ENCODE data around the gene B4GALNT4.

The B4GALNT4 gene

GRCh38 chr11:429391-429790 is 60.1 kb downstream of the B4GALNT4 start:
- no peak for TF ChIP-seq CTCF (IDR thresholded peaks at IDR 0.05; ENCODE audit: low read depth, low read length)
- no peak for DNase-seq (ENCODE audit: low read depth, low spot score)
- H3K4me3 ChIP-seq (ENCODE audit: low read depth, low read length): no peak overlapping the region
- in situ Hi-C loops (cut with HindIII; ENCODE audit: low sequenced_read_pairs): no loop called here

DNA sequence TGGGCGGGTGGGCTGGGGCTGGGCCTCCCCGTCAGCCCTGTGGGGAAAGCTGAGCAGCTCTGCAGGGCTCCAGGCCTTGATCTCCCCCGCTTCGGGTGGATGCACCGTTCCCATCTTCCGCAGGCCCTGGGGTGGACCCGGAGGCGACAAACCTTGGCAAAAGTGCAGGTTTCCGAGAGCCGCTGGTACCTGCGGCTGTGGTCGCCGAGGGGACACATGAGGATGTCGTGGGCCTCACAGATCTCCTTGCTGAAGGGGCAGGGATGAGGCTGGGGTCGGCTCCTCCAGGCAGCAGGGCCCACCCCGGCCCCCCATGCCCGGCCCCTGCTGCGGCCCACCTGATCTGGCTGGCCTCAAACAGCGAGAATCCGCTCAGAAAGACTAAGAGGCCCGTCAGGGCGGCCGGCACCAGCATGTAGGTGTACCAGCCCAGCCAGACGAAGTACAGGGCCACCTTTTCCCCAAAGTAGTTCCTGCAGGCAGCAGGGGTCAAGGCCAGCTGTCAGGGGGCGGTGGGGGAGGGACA is 60.7 kb downstream of the B4GALNT4 start:
- in situ Hi-C loops (cut with HindIII; ENCODE audit: low sequenced_read_pairs): no loop called here
- H3K4me3 ChIP-seq (ENCODE audit: low read depth, low read length): no peak overlapping the region
- TF ChIP-seq CTCF (IDR thresholded peaks at IDR 0.05; ENCODE audit: low read depth, low read length): no peak
- DNase-seq (ENCODE audit: low read depth, low spot score): no peak
